ENCODE data around the gene PARD3. TPM values are rescaled to one million over a fixed set of nuclear protein-coding genes. Genes with fewer than 3 reads are reported as not detected.

The PARD3 gene
- total RNA-seq, 2 experiments from 2014 or later, result 0.53 to 0.71 TPM

DNA sequence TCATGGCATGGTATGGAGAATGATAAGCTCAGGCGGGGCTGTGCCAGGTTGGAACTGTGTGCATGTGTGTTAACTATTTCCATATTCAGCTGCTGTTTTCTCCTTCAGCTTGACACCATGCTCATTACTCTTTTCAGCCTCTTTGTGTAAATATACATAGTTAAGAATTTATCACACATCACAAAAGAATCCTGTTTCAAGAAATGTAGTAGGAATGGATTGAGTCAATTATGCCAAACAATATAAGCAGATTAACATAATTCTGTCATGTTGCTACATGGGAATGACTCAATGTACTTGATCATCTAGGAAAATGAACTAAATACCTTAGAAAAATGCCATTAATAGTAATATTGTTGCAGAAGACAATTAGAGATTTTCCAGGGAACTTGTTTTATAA is 687.4 kb downstream of the PARD3 start:
- Histone ChIP-seq H3K9me3 (ENCODE audit: control insufficient read depth in 1 of 2, insufficient read depth in 1 of 2, low read length in 2 of 2) (no peaks in the 10 kb centered on the region), H3K27me3 (ENCODE audit: control insufficient read depth in 1 of 2, insufficient read depth in 2 of 2, low read length in 2 of 2) (no peaks in the 10 kb centered on the region), H3K4me3 (ENCODE audit: low read length) (no peak overlapping the region), H3K36me3 (ENCODE audit: insufficient read depth, low read length) (no peaks in the 10 kb centered on the region), H3K4me1 (ENCODE audit: insufficient read depth, low read length) (no peaks in the 10 kb centered on the region), H3K27ac (ENCODE audit: low read depth in 1 of 2, low read length in 2 of 2) (no peak overlapping the region)
- TF ChIP-seq, protein P1, sequence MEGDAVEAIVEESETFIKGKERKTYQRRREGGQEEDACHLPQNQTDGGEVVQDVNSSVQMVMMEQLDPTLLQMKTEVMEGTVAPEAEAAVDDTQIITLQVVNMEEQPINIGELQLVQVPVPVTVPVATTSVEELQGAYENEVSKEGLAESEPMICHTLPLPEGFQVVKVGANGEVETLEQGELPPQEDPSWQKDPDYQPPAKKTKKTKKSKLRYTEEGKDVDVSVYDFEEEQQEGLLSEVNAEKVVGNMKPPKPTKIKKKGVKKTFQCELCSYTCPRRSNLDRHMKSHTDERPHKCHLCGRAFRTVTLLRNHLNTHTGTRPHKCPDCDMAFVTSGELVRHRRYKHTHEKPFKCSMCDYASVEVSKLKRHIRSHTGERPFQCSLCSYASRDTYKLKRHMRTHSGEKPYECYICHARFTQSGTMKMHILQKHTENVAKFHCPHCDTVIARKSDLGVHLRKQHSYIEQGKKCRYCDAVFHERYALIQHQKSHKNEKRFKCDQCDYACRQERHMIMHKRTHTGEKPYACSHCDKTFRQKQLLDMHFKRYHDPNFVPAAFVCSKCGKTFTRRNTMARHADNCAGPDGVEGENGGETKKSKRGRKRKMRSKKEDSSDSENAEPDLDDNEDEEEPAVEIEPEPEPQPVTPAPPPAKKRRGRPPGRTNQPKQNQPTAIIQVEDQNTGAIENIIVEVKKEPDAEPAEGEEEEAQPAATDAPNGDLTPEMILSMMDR (IDR thresholded peaks at IDR 0.05), result no peak
- no peaks in the 10 kb centered on the region for H3K36me3 Mint-ChIP-seq (ENCODE audit: low read depth)
- peaks cover 3% of the 10 kb centered on the region for H3K4me1 Mint-ChIP-seq (ENCODE audit: low read depth)
- no peak overlapping the region for H3K4me3 Mint-ChIP-seq
- intact Hi-C loops (cut with DNase I, micrococcal nuclease), result no loop called here
- no peaks in the 10 kb centered on the region for H3K27me3 Mint-ChIP-seq
- CTCF ChIA-PET, result no interaction called here
- DNase-seq, result no peak
- POLR2A ChIA-PET, result no interaction called here
- no peak overlapping the region for H3K27ac Mint-ChIP-seq
- ATAC-seq (ENCODE audit: poor library complexity), result no peak
- H3K9me3 Mint-ChIP-seq, result no peaks in the 10 kb centered on the region

GRCh38 chr10:34126371-34127151 is 688.5 kb downstream of the PARD3 start:
- Mint-ChIP-seq H3K27me3 (no peaks in the 10 kb centered on the region), H3K4me3 (no peak overlapping the region), H3K27ac (no peak overlapping the region), H3K4me1 (ENCODE audit: low read depth) (peaks cover 14% of the 10 kb centered on the region), H3K36me3 (ENCODE audit: low read depth) (no peaks in the 10 kb centered on the region), H3K9me3 (no peaks in the 10 kb centered on the region)
- CTCF ChIA-PET, result no interaction called here
- ATAC-seq (ENCODE audit: poor library complexity) (no peak), DNase-seq (no peak)
- no peaks in the 10 kb centered on the region for H3K36me3 ChIP-seq (ENCODE audit: insufficient read depth, low read length)
- TF ChIP-seq, protein P1 (IDR thresholded peaks at IDR 0.05), result no peak
- no peak overlapping the region for H3K27ac ChIP-seq (ENCODE audit: low read depth in 1 of 2, low read length in 2 of 2)
- no peaks in the 10 kb centered on the region for H3K4me1 ChIP-seq (ENCODE audit: insufficient read depth, low read length)
- POLR2A ChIA-PET, result no interaction called here
- intact Hi-C loops (cut with DNase I, micrococcal nuclease), result no loop called here
- no peaks in the 10 kb centered on the region for H3K27me3 ChIP-seq (ENCODE audit: control insufficient read depth in 1 of 2, insufficient read depth in 2 of 2, low read length in 2 of 2)
- H3K4me3 ChIP-seq (ENCODE audit: low read length), result no peak overlapping the region
- H3K9me3 ChIP-seq (ENCODE audit: control insufficient read depth in 1 of 2, insufficient read depth in 1 of 2, low read length in 2 of 2), result no peaks in the 10 kb centered on the region

GRCh38 chr10:34125702-34126101 is 689.4 kb downstream of the PARD3 start:
- H3K4me3 ChIP-seq (ENCODE audit: low read length), result no peak overlapping the region
- H3K4me3 Mint-ChIP-seq, result no peak overlapping the region
- POLR2A ChIA-PET, result no interaction called here
- no peaks in the 10 kb centered on the region for H3K36me3 ChIP-seq (ENCODE audit: insufficient read depth, low read length)
- TF ChIP-seq, protein P1 (IDR thresholded peaks at IDR 0.05), result no peak
- no peaks in the 10 kb centered on the region for H3K9me3 ChIP-seq (ENCODE audit: control insufficient read depth in 1 of 2, insufficient read depth in 1 of 2, low read length in 2 of 2)
- no peak overlapping the region for H3K27ac Mint-ChIP-seq
- no peak overlapping the region for H3K27ac ChIP-seq (ENCODE audit: low read depth in 1 of 2, low read length in 2 of 2)
- H3K27me3 ChIP-seq (ENCODE audit: control insufficient read depth in 1 of 2, insufficient read depth in 2 of 2, low read length in 2 of 2), result no peaks in the 10 kb centered on the region
- no peaks in the 10 kb centered on the region for H3K9me3 Mint-ChIP-seq
- no peak for ATAC-seq (ENCODE audit: poor library complexity)
- intact Hi-C loops (cut with DNase I, micrococcal nuclease), result no loop called here
- H3K4me1 ChIP-seq (ENCODE audit: insufficient read depth, low read length), result no peaks in the 10 kb centered on the region
- CTCF ChIA-PET, result no interaction called here
- H3K36me3 Mint-ChIP-seq (ENCODE audit: low read depth), result no peaks in the 10 kb centered on the region
- no peak for DNase-seq
- no peaks in the 10 kb centered on the region for H3K27me3 Mint-ChIP-seq
- peaks cover 18% of the 10 kb centered on the region for H3K4me1 Mint-ChIP-seq (ENCODE audit: low read depth)
